Measurements from ENCODE around the gene MMP15. TPM values are rescaled to one million over a fixed set of nuclear protein-coding genes. Genes with fewer than 3 reads are reported as not detected.
"Not testable (repeated sequence)": the region's sequence is repeated elsewhere in the genome, so short reads cannot be mapped to it uniquely, and the experiment has no call there.

MMP15 gene
- total RNA-seq, 1 donor from 2014 or later = 32.3 TPM

GRCh38 chr16:58087209-58087913, 61.8 kb downstream of the MMP15 start:
- no peak for DNase-seq

- no peak for DNase-seq
Observed at GRCh38 chr16:58088091-58088490, 62.5 kb downstream of the MMP15 start.

GRCh38 chr16:58090396-58090795, 64.8 kb downstream of the MMP15 start:
- not testable (repeated sequence) for DNase-seq

- DNase-seq = no peak
Observed at GRCh38 chr16:58094026-58094425, 68.5 kb downstream of the MMP15 start.

- DNase-seq = no peak
Observed at GRCh38 chr16:58094791-58095574, 69.4 kb downstream of the MMP15 start.

GRCh38 chr16:58095575-58095960, 70.0 kb downstream of the MMP15 start:
- not testable (repeated sequence) for DNase-seq

GRCh38 chr16:58096249-58096648, 70.7 kb downstream of the MMP15 start:
- DNase-seq = no peak

Other genes starting within 250 kb of the MMP15 start
- gene KIFC3, start 223.3 kb upstream of the MMP15 start, total RNA-seq = 58.3 and 75.4 TPM in 2 replicates
- not detected in 2 replicates for gene CNGB1, start 54.6 kb upstream of the MMP15 start, total RNA-seq
- 3.4 and 6.0 TPM in 2 replicates for gene ZNF319, start 25.1 kb upstream of the MMP15 start, total RNA-seq
- 57.3 and 128 TPM in 2 replicates for gene USB1, start 24.3 kb upstream of the MMP15 start, total RNA-seq
- 57.9 and 82.7 TPM in 2 replicates for gene CFAP20, start 103.6 kb downstream of the MMP15 start, total RNA-seq
- 47.5 and 97.2 TPM in 2 replicates for gene CSNK2A2, start 172.4 kb downstream of the MMP15 start, total RNA-seq

All from dermis blood vessel endothelial cell (primary cell).